Measurements from ENCODE around the gene MMP28.

Gene MMP28

GRCh38 chr17:35765756-35766488 lies 29.5 kb downstream of the MMP28 start:
- TF ChIP-seq CTCF (IDR thresholded peaks at IDR 0.05; ENCODE audit: insufficient read depth, missing control alignments): no peak
- FAIRE-seq (no peak), DNase-seq (ENCODE audit: insufficient read length, low spot score) (no peak)

GRCh38 chr17:35765086-35765710 lies 30.2 kb downstream of the MMP28 start:
- FAIRE-seq (no peak), DNase-seq (ENCODE audit: insufficient read length, low spot score) (no peak)
- TF ChIP-seq CTCF (IDR thresholded peaks at IDR 0.05; ENCODE audit: insufficient read depth, missing control alignments): no peak

GRCh38 chr17:35764123-35764991 lies 31.1 kb downstream of the MMP28 start:
- peak; percentile 97 for TF ChIP-seq CTCF (IDR thresholded peaks at IDR 0.05; ENCODE audit: insufficient read depth, missing control alignments)
- FAIRE-seq (no peak), DNase-seq (ENCODE audit: insufficient read length, low spot score) (peak; percentile 92)

GRCh38 chr17:35763767-35764122 lies 31.7 kb downstream of the MMP28 start:
- DNase-seq (ENCODE audit: insufficient read length, low spot score): no peak
- FAIRE-seq: no peak
- TF ChIP-seq CTCF (IDR thresholded peaks at IDR 0.05; ENCODE audit: insufficient read depth, missing control alignments): no peak

DNA sequence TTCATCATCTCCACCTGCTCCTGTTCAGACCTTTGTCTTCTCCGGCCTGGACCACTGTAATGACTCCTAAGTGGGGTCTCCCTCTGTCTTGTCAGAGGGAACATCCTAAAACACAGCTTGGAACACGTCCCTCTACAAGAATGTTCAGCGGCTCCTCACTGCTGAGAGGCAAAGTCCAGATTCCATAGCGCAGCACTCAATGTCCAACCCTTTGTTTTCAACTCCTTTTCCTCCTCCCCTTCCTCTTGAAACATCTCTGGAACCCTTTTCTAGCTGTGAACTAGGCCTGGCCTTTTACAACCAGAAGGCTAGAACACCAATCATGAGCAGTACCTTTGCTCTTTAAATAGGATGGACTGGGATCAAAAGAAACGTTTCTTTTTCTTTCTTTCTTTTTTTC lies 33.8 kb downstream of the MMP28 start:
- FAIRE-seq (no peak), DNase-seq (ENCODE audit: insufficient read length, low spot score) (no peak)
- no peak for TF ChIP-seq CTCF (IDR thresholded peaks at IDR 0.05; ENCODE audit: insufficient read depth, missing control alignments)

- FAIRE-seq (no peak), DNase-seq (ENCODE audit: insufficient read length, low spot score) (no peak)
- TF ChIP-seq CTCF (IDR thresholded peaks at IDR 0.05; ENCODE audit: insufficient read depth, missing control alignments): no peak
Observed at GRCh38 chr17:35760587-35760986, 34.9 kb downstream of the MMP28 start, which contains the start of gene C17orf50. C17orf50 (plus strand) TSS chr17:35760887; CDS start chr17:35760942, 55 bp downstream.

Data from D721Med (cell line).